H9 (cell line): ENCODE data around the gene DDA1. TPM values are rescaled to one million over a fixed set of nuclear protein-coding genes. Genes with fewer than 3 reads are reported as not detected.

Source experiments
- DNase-seq: peaks from one replicate; pipeline ENCODE4 v3.0.0-alpha.2; 2017
- H2AFZ ChIP-seq: one replicate; pipeline ENCODE4 v1.6.1; 2013; ENCODE audit warnings: mild to moderate bottlenecking, low read length, control low read depth, moderate library complexity
- H2AK5ac ChIP-seq: 2 replicates; pipeline ENCODE4 v1.6.1; 2013; ENCODE audit warnings: low read length, control low read depth, mixed read lengths; ENCODE audit not compliant: insufficient read length
- H2BK120ac ChIP-seq: one replicate; pipeline ENCODE4 v1.6.1; 2013; ENCODE audit warnings: low read depth, mild to moderate bottlenecking, low read length, control low read depth, inconsistent platforms; ENCODE audit not compliant: poor library complexity, severe bottlenecking
- H2BK12ac ChIP-seq: 2 replicates; pipeline ENCODE4 v1.6.1; 2013; ENCODE audit warnings: low read length, control low read depth, mixed read lengths, low read depth; ENCODE audit not compliant: insufficient read length
- H2BK15ac ChIP-seq: 2 replicates; pipeline ENCODE4 v1.6.1; 2013; ENCODE audit warnings: low read depth, low read length, control low read depth
- H2BK20ac ChIP-seq: one replicate; pipeline ENCODE4 v1.6.1; 2013; ENCODE audit warnings: low read depth, mild to moderate bottlenecking, low read length, control low read depth, inconsistent platforms; ENCODE audit not compliant: poor library complexity, severe bottlenecking
- H2BK5ac ChIP-seq: 2 replicates; pipeline ENCODE4 v1.6.1; 2013; ENCODE audit warnings: low read length, control low read depth, mixed read lengths; ENCODE audit not compliant: insufficient read length
- H3K14ac ChIP-seq: 2 replicates; pipeline ENCODE4 v1.6.1; 2013; ENCODE audit warnings: low read length, control low read depth; ENCODE audit not compliant: insufficient read depth
- H3K18ac ChIP-seq: 2 replicates; pipeline ENCODE4 v1.6.1; 2013; ENCODE audit warnings: low read depth, mild to moderate bottlenecking, mixed read lengths, low read length, control low read depth; ENCODE audit not compliant: insufficient read length
- H3K23ac ChIP-seq: 2 replicates; pipeline ENCODE4 v1.6.1; 2013; ENCODE audit warnings: low read length, control low read depth, mixed read lengths, low read depth; ENCODE audit not compliant: insufficient read length
- H3K23me2 ChIP-seq: 2 replicates; pipeline ENCODE4 v1.6.1; 2013; ENCODE audit warnings: low read depth, mild to moderate bottlenecking, mixed read lengths, low read length, control low read depth; ENCODE audit not compliant: insufficient read length, poor library complexity, severe bottlenecking
- H3K27ac ChIP-seq: 2 replicates; pipeline ENCODE4 v1.5.1; 2013; ENCODE audit warnings: low read length, control low read depth, mixed read lengths, low read depth; ENCODE audit not compliant: insufficient read length
- H3K27me3 ChIP-seq: 2 replicates; pipeline ENCODE4 v1.6.1; 2013; ENCODE audit warnings: low read length, control low read depth, inconsistent platforms; ENCODE audit not compliant: insufficient read depth
- H3K4ac ChIP-seq: 2 replicates; pipeline ENCODE4 v1.6.1; 2013; ENCODE audit warnings: low read depth, mild to moderate bottlenecking, control low read depth, inconsistent platforms, low read length, moderate library complexity
- H3K4me1 ChIP-seq: 2 replicates; pipeline ENCODE4 v1.6.1; 2013; ENCODE audit warnings: low read length, control low read depth, inconsistent platforms; ENCODE audit not compliant: insufficient read depth
- H3K4me2 ChIP-seq: 2 replicates; pipeline ENCODE4 v1.6.1; 2013; ENCODE audit warnings: low read length, control low read depth, mixed read lengths; ENCODE audit not compliant: insufficient read length, insufficient read depth
- H3K56ac ChIP-seq: 2 replicates; pipeline ENCODE4 v1.6.1; 2013; ENCODE audit warnings: low read depth, mild to moderate bottlenecking, mixed read lengths, low read length, control low read depth; ENCODE audit not compliant: insufficient read length
- H3K79me1 ChIP-seq: 2 replicates; pipeline ENCODE4 v1.6.1; 2013; ENCODE audit warnings: low read depth, mild to moderate bottlenecking, moderate library complexity, low read length, control low read depth, inconsistent platforms; ENCODE audit not compliant: insufficient read depth, poor library complexity, severe bottlenecking
- H3K79me2 ChIP-seq: 2 replicates; pipeline ENCODE4 v1.6.1; 2013; ENCODE audit warnings: low read length, control low read depth, inconsistent platforms; ENCODE audit not compliant: insufficient read depth
- H3K9ac ChIP-seq: 2 replicates; pipeline ENCODE4 v1.6.1; 2013; ENCODE audit warnings: low read length, control low read depth, mixed read lengths; ENCODE audit not compliant: insufficient read length; ENCODE audit errors: extremely low read depth
- H3K9me3 ChIP-seq: one replicate; pipeline ENCODE4 v1.6.1; 2013; ENCODE audit warnings: low read depth, low read length, inconsistent platforms; ENCODE audit not compliant: control insufficient read depth
- H3T11ph ChIP-seq: one replicate; pipeline ENCODE4 v1.6.1; 2013; ENCODE audit warnings: mild to moderate bottlenecking, low read length, control low read depth, inconsistent platforms
- H4K20me1 ChIP-seq: one replicate; pipeline ENCODE4 v1.6.1; 2013; ENCODE audit not compliant: control insufficient read depth, insufficient read length, insufficient read depth
- H4K5ac ChIP-seq: 2 replicates; pipeline ENCODE4 v1.6.1; 2013; ENCODE audit warnings: low read depth, mild to moderate bottlenecking, mixed read lengths, low read length, control low read depth; ENCODE audit not compliant: insufficient read length
- H4K8ac ChIP-seq: replicated peaks from 2 replicates; pipeline ENCODE4 v1.6.1; 2013; ENCODE audit warnings: low read length, control low read depth, mixed read lengths, low read depth; ENCODE audit not compliant: insufficient read length
- H4K91ac ChIP-seq: 2 replicates; pipeline ENCODE4 v1.6.1; 2013; ENCODE audit warnings: low read depth, mild to moderate bottlenecking, moderate library complexity, mixed read lengths, low read length, control low read depth; ENCODE audit not compliant: insufficient read length
- H3K27ac Mint-ChIP-seq, 3 experiments: 2 replicates in 2 of 3; 3 replicates in 1 of 3; pipeline ENCODE4 v1.8.0; 2020 to 2021; ENCODE audit warnings: mixed read lengths in 3 of 3, mild to moderate bottlenecking in 1 of 3, moderate library complexity in 1 of 3
- H3K27me3 Mint-ChIP-seq: 2 replicates; pipeline ENCODE4 v1.8.0; 2021; ENCODE audit warnings: low read depth, mild to moderate bottlenecking, moderate library complexity, mixed read lengths
- H3K36me3 Mint-ChIP-seq, 3 experiments: 2 replicates in 2 of 3; 3 replicates in 1 of 3; pipeline ENCODE4 v1.8.0; 2020 to 2021; ENCODE audit warnings: low read depth in 3 of 3, mixed read lengths in 3 of 3; ENCODE audit not compliant: insufficient read depth in 1 of 3
- H3K4me1 Mint-ChIP-seq, 2 experiments: 2 replicates each; pipeline ENCODE4 v1.8.0; 2020; ENCODE audit warnings: mixed read lengths in 2 of 2
- H3K4me3 Mint-ChIP-seq, 2 experiments: 2 replicates in 1 of 2; 3 replicates in 1 of 2; pipeline ENCODE4 v1.8.0; 2020 to 2021; ENCODE audit warnings: mild to moderate bottlenecking in 2 of 2, mixed read lengths in 2 of 2, moderate library complexity in 1 of 2
- H3K9me3 Mint-ChIP-seq, 2 experiments: 2 replicates in 1 of 2; 3 replicates in 1 of 2; pipeline ENCODE4 v1.8.0; 2020; ENCODE audit warnings: mild to moderate bottlenecking in 2 of 2, mixed read lengths in 2 of 2, moderate library complexity in 1 of 2
- CTCF ChIP-seq: fragments of 200-600 bp; sonication (generic); conservative IDR thresholded peaks from 3 replicates; pipeline ENCODE4 v1.8.0; 2021; ENCODE audit warnings: antibody characterized with exemption, mild to moderate bottlenecking
- WGBS: extraction: QIAGEN DNeasy Blood & Tissue Kit; methylation state at CpG from one replicate; pipeline ENCODE4 v1.1.7; 2013; ENCODE audit warnings: missing lambda C conversion rate, low lambda C conversion rate, mixed read lengths; ENCODE audit not compliant: insufficient read length; ENCODE audit errors: extremely low coverage; 5-methylcytosine and 5-hydroxymethylcytosine counted together
- total RNA-seq: library from RNA; stranded (reverse); gene quantifications from 2 replicates; pipeline ENCODE4 v1.2.1, GENCODE V29; 2021

The DDA1 gene
- total RNA-seq, 1 experiment from 2014 or later: 45.7 TPM

- H3K4ac ChIP-seq: no peak overlapping the region
- H3K79me2 ChIP-seq: no peaks in the 10 kb centered on the region
- H2BK120ac ChIP-seq: no peak overlapping the region
- H3K14ac ChIP-seq: no peak overlapping the region
- TF ChIP-seq CTCF: no peak
- no peaks in the 10 kb centered on the region for H3K79me1 ChIP-seq
- Mint-ChIP-seq H3K4me1 (no peaks in the 10 kb centered on the region), H3K9me3 (no peaks in the 10 kb centered on the region), H3K36me3 (peaks cover 38 to 67% (median 65%) of the 10 kb centered on the region in 3 experiments; a peak in 6 of 7 replicates), H3K27me3 (no peaks in the 10 kb centered on the region), H3K27ac (peak overlapping the region in 2 of 3 experiments; percentile 34 to 57; a peak in 1 of 7 replicates), H3K4me3 (no peak overlapping the region)
- H2BK20ac ChIP-seq: no peak overlapping the region
- no peak overlapping the region for H3T11ph ChIP-seq
- WGBS: no CpG with 5 or more reads among the region's 19 CpGs
- no peaks in the 10 kb centered on the region for H3K4me1 ChIP-seq
- H2BK12ac ChIP-seq: no peak overlapping the region
- H3K23me2 ChIP-seq: peaks cover 2% of the 10 kb centered on the region
- H4K20me1 ChIP-seq: no peaks in the 10 kb centered on the region
- H3K9ac ChIP-seq: no peak overlapping the region
- no peak overlapping the region for H3K18ac ChIP-seq
- H3K23ac ChIP-seq: no peak overlapping the region
- H2AK5ac ChIP-seq: no peak overlapping the region
- no peak overlapping the region for H3K56ac ChIP-seq
- no peak overlapping the region for H2AFZ ChIP-seq
- no peak overlapping the region for H4K5ac ChIP-seq
- H4K8ac ChIP-seq: no peak overlapping the region
- H3K9me3 ChIP-seq: no peaks in the 10 kb centered on the region
- no peak overlapping the region for H4K91ac ChIP-seq
- no peak overlapping the region for H2BK15ac ChIP-seq
- DNase-seq: no peak
- no peak overlapping the region for H3K4me2 ChIP-seq
- H3K27ac ChIP-seq: no peak overlapping the region
- no peak overlapping the region for H2BK5ac ChIP-seq
- no peaks in the 10 kb centered on the region for H3K27me3 ChIP-seq
Measured at GRCh38 chr19:17275441-17276175, 33.8 kb upstream of the DDA1 start.
